ENCODE measurements around the gene SNX14. TPM values are rescaled to one million over a fixed set of nuclear protein-coding genes. Genes with fewer than 3 reads are reported as not detected.

Gene SNX14
- total and polyA plus RNA-seq, 10 of the 15 experiments (the other 5 are each of a cell fraction or from before 2014, with no cell fraction given): 34.2 to 122 (median 51.0) TPM

- H3K9me3 ChIP-seq (replicated peaks; ENCODE audit: control insufficient read depth, insufficient read depth, low read length): peaks cover 9% of the 10 kb centered on the region; the same call in 2 of the 3 replicates
- TF ChIP-seq SP1 (IDR thresholded peaks at IDR 0.05; ENCODE audit: low read depth, low read length) (no peak), ATF2 (IDR thresholded peaks at IDR 0.05; ENCODE audit: low read length) (no peak), HDAC2 (IDR thresholded peaks at IDR 0.05) (no peak), ZNF592 (IDR thresholded peaks at IDR 0.05) (no peak), ZBTB40 (IDR thresholded peaks at IDR 0.05; ENCODE audit: borderline replicate concordance) (no peak), POLR2AphosphoS2 (IDR thresholded peaks at IDR 0.05; ENCODE audit: low read depth, low read length) (no peak)
- H3K27me3 ChIP-seq (replicated peaks in 1 of 2; ENCODE audit: control insufficient read depth in 2 of 2, insufficient read depth in 2 of 2, low read length in 1 of 2): no peaks in the 10 kb centered on the region
- H2AFZ ChIP-seq (ENCODE audit: control insufficient read depth, low read depth, low read length): no peak overlapping the region
- intact Hi-C loops (cut with micrococcal nuclease; ENCODE audit: unreplicated experiment) (no loop called here), in situ Hi-C loops (cut with MboI) (no loop called here)
- H3K4me1 ChIP-seq (ENCODE audit: control insufficient read depth, insufficient read depth, low read length): no peaks in the 10 kb centered on the region
- BruUV-seq (replicated peaks): no TSS peak
- ChIA-PET RAD21 (ENCODE audit: unreplicated experiment) (no interaction called here), POLR2A (no interaction called here), CTCF (interaction anchor here (9.2 kb wide), 1 partner anchor 14 kb away, joined by 73 read pairs; no protein-coding TSS in a partner anchor), SMC1A (ENCODE audit: uncharacterized antibody, unreplicated experiment) (interaction anchor here (0.7 to 6.5 kb wide), 2 partner anchors 12 to 16 kb away, joined by 3 to 59 read pairs; no protein-coding TSS in a partner anchor)
- H4K20me1 ChIP-seq (ENCODE audit: control insufficient read depth, insufficient read depth): no peaks in the 10 kb centered on the region
- no peak overlapping the region for H3K27ac ChIP-seq (ENCODE audit: control insufficient read depth, insufficient read depth)
- DNase-seq (ENCODE audit: low read depth, low spot score) (no peak), FAIRE-seq (no peak), ATAC-seq (no peak)
- H3K9ac ChIP-seq (ENCODE audit: control insufficient read depth, insufficient read depth, low read length): no peak overlapping the region
- H3K4me2 ChIP-seq (ENCODE audit: control insufficient read depth, insufficient read depth): no peak overlapping the region
- no peak overlapping the region for H3K4me3 ChIP-seq
- H3K79me2 ChIP-seq (ENCODE audit: control insufficient read depth, insufficient read depth, low read length): no peaks in the 10 kb centered on the region
- no peaks in the 10 kb centered on the region for H3K36me3 ChIP-seq (ENCODE audit: control insufficient read depth in 2 of 2, insufficient read depth in 2 of 2, low read length in 1 of 2)
- WGBS (ENCODE audit: insufficient coverage, insufficient replicate concordance, low lambda C conversion rate, missing lambda C conversion rate): 96% methylated on average over 5 of the region's 5 CpGs
These were observed 96.8 kb downstream of the SNX14 start for GRCh38 chr6:85496856-85497255.
